ENCODE measurements around the gene ECE2.
"Not testable (repeated sequence)": the region's sequence is repeated elsewhere in the genome, so short reads cannot be mapped to it uniquely, and the experiment has no call there.

ECE2 gene

DNA sequence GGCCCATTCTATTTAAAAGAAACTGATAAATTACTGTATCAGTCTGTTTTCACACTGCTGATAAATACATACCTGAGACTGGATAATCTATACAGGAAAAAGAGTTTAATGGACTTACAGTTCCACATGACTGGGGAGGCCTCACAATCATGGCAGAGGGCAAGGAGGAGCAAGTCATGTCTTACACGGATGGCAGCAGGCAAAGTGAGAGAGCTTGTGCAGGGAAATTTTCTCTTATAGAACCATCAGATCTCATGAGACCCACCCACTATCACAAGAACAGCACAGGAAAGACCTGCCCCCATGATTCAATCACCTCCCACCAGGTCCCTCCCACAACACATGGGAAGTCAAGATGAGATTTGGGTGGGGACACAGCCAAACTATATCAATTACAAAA lies 8.6 kb upstream of the ECE2 start:
- DNase-seq, result not testable (repeated sequence)

DNA sequence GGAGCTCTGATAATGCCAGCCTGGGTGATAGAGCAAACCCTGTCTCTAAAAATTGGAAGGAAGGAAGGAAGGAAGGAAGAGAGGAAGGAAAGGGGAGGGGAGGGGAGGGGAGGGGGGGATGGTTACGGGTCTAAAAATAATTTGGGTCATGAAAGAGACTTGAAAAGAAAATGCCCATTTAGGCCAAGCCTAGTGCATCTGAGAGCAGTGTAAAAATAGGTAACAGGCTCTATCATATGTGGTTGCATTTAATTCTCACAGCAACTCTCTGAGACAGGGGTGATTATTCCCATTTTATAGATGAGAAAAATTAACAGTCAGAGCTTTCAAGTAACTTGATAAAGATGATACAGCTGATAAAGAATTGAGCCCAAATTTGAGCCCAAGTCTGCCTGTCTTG lies 3.6 kb upstream of the ECE2 start:
- DNase-seq, result no peak

- DNase-seq, result no peak
These were observed 481 bp upstream of the ECE2 start for GRCh38 chr3:184275381-184275701.

DNA sequence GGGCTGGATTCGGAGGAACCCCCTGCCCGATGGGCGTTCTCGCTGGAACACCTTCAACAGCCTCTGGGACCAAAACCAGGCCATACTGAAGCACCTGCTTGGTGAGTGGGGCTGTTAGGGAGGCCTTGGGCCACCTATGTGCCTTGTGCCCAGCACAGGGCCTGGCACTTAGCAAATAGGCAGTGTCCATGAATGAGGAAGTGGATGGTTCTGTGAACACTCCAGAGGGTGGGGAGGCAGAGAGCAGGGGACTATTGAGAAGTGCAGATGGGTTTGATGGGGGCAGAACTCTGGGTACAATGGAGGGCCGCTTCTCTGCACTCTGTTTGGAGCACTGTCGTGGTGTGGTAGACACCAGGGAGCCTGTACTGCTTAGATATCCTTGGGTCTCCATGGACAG lies 1.5 kb downstream of the ECE2 start:
- no peak for DNase-seq

- DNase-seq, result no peak
These were observed 7.1 kb downstream of the ECE2 start for GRCh38 chr3:184282941-184283340.

- no peak for DNase-seq
These were observed 7.9 kb downstream of the ECE2 start for GRCh38 chr3:184283681-184284080.

GRCh38 chr3:184284696-184285095 lies 8.9 kb downstream of the ECE2 start:
- DNase-seq, result peak; percentile 9 to 39

- DNase-seq, result peak; percentile 36 to 37
These were observed 13.7 kb downstream of the ECE2 start for GRCh38 chr3:184289426-184289938.

DNA sequence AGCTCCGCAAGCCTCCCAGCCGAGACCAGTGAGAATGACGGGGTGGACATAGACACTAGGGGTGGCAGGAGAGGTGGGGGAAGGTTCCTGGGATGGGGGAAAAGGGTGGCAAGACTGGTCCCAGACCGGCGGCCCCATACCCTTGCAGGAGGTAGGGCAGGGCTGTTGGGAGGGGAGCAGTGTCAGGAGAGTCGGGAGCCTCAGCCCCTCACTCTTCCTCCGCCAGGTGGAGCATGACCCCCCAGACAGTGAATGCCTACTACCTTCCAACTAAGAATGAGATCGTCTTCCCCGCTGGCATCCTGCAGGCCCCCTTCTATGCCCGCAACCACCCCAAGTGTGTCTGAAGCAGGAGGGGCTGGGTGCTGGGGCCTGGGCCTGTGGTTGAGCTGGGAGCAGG lies 14.5 kb downstream of the ECE2 start:
- DNase-seq, result no peak

GRCh38 chr3:184291044-184291737 lies 15.4 kb downstream of the ECE2 start:
- no peak for DNase-seq

- no peak for DNase-seq
These were observed 16.1 kb downstream of the ECE2 start for GRCh38 chr3:184291738-184292445.

DNA sequence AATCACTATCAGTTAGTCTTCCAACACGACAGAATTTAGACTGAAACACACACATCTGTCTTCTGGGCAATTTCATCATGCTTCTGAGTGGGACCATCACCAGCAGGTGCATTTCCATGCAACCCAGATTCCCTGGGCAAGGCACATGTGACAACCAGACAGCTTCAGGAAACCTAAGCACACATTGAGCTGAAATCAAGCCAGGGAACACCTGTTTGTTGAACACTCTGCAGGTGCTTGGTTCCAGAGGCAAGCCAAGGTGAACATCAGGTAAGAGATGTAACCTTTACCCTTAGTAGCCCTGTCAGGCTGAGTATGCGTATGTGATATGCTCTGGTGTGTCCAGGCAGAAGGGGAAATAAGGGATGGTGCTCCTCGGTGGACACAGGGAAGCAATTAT lies 19.9 kb downstream of the ECE2 start:
- no peak for DNase-seq

- DNase-seq, result no peak
These were observed 20.8 kb downstream of the ECE2 start for GRCh38 chr3:184296616-184297015.

DNA sequence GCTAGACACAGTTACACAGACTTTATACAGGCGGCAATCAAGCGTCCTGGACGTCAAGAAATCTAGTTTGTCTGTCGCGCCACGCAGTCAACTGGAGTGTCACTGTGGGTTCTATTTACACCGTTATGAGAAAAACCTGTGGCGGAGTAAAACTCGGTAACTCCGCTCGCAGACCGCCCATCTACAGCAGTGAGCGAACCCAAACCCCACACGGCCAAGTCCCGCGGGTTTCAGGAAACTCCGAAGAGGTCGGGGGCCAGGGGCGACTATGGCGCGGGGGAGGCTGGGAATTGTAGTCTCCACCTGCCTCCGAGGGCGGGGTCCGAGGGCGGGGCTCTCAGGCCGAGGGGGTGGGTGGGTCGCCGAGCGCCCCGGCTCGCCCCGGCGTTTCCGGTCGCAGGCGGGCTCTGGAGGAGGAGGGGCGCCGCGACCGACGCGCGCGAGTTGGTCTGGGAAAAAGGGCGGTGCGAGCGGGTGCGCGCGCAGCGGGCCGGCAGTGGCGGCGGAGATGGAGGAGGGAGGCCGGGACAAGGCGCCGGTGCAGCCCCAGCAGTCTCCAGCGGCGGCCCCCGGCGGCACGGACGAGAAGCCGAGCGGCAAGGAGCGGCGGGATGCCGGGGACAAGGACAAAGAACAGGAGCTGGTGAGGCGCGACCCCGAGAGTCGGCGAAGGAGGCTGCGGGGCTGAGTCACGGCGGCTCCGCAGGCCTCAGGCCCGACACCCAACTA lies 23.1 kb downstream of the ECE2 start, which contains the start of gene PSMD2:
TSS of gene PSMD2 (plus strand) at position 483 of the 729 bp plus-strand sequence. CDS start at position 509, 26 bp downstream.
- DNase-seq, result peak; percentile 96 to 97

DNA sequence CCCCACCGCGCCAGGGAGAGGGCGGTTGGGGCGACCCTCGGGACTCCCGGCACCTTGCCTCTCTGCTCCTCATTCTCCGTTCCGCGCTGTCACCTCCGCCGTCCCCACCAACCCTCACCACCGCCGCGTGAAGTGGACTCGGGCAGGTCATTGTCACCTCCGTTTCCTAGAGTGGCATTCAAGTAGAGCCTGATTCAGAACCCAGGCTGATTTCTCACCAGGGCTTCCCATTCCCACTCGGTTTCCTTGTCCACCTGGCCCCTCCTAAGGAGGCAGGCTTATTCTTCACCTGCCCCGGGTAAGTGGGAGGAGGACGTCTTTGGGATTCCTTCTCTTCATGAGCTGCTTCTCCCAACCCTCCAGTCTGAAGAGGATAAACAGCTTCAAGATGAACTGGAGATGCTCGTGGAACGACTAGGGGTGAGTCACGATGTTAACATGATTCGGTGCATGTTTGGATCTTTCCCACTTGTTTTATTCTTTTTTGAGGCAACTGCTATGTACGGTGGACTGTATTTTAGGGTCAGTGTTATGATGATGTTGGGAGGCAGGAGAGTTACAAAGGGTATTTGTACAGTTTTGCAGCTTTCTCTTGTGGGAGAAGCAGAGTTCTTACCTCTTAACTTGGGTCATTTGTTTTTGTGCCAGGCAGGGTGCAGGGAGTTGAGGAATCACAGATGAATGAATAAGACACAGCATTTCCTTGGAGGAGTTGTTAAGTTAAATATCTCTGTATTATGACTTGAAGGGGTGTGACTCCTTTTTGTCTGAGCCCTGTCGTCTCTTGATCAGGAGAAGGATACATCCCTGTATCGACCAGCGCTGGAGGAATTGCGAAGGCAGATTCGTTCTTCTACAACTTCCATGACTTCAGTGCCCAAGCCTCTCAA lies 23.9 kb downstream of the ECE2 start:
- no peak for DNase-seq

DNA sequence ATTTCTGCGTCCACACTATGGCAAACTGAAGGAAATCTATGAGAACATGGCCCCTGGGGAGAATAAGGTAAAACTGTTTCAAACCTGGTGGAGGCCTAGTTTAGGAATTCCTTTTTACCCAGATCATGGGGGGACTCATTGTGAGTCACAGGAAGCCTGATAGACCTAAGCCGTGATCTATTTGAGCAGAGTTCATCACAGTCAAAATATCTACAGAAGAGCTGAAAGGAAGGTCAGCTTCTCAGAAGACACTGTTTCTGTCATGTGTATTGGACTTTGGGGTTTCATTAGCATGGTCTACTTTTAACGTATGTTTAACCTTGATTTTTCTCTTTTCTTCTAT lies 24.5 kb downstream of the ECE2 start:
- DNase-seq, result no peak

GRCh38 chr3:184305577-184305976 lies 29.8 kb downstream of the ECE2 start:
- DNase-seq, result no peak

DNA sequence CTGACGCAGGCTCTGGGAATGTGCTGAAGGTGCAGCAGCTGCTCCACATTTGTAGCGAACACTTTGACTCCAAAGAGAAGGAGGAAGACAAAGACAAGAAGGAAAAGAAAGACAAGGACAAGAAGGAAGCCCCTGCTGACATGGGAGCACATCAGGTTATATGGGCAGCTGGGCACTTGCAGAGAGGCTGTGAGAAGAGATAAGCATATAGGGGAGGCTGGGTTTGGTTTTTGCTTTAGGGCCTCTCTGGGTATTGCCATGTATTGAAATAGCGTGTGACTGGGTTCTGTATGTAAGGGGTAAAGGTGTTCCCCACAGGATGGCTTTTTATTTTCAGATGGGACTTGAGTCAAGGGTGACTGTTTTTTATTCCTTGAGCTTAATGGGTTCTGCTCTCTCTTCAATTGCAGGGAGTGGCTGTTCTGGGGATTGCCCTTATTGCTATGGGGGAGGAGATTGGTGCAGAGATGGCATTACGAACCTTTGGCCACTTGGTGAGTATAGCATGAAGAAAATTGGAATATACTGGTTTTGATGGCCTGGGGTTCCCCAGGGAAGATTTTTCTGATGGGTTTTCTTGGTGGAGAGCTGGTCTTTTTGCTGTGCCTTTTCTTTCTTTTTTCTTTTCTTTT lies 30.6 kb downstream of the ECE2 start:
- no peak for DNase-seq

DNA sequence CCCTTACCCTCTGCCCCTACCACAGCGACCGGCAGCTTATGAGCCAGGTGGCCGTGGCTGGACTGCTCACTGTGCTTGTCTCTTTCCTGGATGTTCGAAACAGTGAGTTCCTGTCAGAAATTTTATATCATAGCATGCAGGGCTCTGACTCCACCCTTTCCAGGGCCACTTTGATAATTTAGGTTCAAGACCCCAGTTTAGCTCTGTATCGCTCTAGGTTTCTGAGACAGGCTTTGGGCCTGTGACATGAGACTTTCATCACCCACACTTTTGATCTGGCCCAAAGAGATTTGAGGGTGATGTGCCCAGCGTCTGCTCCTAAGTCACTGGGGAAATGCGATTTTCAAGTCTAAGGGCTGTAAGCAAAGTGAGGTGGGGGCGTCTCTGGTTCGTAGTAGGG lies 32.1 kb downstream of the ECE2 start:
- DNase-seq, result no peak

- no peak for DNase-seq
These were observed 32.9 kb downstream of the ECE2 start for GRCh38 chr3:184308744-184309143.

DNA sequence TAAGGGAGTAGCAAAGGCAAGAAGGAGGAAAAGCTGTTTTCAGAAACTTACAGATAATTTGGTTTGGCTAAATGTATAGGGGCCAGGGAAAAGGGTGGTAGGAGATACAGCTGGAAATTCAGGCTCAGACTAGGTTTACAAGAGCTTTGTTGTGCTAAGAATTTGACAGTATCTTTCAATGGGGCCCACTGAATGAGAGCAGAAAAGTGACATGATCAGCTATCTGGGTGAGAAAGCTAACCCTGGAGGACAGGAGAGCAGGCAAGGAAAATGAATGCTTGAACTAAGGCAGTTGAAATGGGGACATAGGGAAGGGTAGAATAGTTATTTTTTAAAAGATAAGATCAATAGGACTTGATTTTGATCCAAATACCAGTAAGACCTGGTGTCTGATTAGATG lies 35.8 kb downstream of the ECE2 start:
- DNase-seq, result no peak

DNA sequence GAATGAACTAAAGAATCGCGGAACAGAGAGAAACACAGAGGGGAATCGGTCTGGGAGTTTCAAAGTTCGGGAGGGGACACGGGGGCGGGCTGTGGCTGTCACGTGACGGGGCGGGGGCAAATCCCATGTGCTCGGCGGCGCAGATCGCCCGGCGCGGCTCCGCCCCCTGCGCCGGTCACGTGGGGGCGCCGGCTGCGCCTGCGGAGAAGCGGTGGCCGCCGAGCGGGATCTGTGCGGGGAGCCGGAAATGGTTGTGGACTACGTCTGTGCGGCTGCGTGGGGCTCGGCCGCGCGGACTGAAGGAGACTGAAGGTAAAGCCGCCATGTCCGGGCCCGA lies 38.5 kb downstream of the ECE2 start, which contains the start of gene EIF4G1:
TSS of gene EIF4G1 (plus strand) at position 244 of the 337 bp plus-strand sequence. CDS start 1,191 bp downstream, outside the sequence.
- DNase-seq, result peak; percentile 91 to 97

Data from inflammatory macrophage (primary cell).